Measurements from ENCODE around the gene HOXB8. TPM values are rescaled to one million over a fixed set of nuclear protein-coding genes. Genes with fewer than 3 reads are reported as not detected.

HOXB8 gene
- total RNA-seq, 2 donors from 2014 or later, result 0.09 to 0.97 TPM

GRCh38 chr17:48611681-48612455 lies 3.2 kb downstream of the HOXB8 start:
- peaks cover 3% of the 10 kb centered on the region for H3K4me1 ChIP-seq (replicated peaks)
- no peak for DNase-seq (ENCODE audit: low spot score)
- TF ChIP-seq POLR2AphosphoS5 (IDR thresholded peaks at IDR 0.05) (no peak), POLR2A (IDR thresholded peaks at IDR 0.05) (no peak), CTCF (IDR thresholded peaks at IDR 0.05) (no peak)
- peaks cover 53% of the 10 kb centered on the region for H3K27me3 ChIP-seq (replicated peaks; ENCODE audit: insufficient read depth)
- no peaks in the 10 kb centered on the region for H3K36me3 ChIP-seq
- intact Hi-C loops (cut with DNase I), result no loop called here
- WGBS, result 8% methylated on average over 36 of the region's 36 CpGs
- peak overlapping the region in 1 of 2 donors; percentile 13 for H3K27ac ChIP-seq
- peak overlapping the region in 1 of 2 donors; percentile 9 for H3K4me3 ChIP-seq
- H3K9me3 ChIP-seq, result no peaks in the 10 kb centered on the region

- Histone ChIP-seq H3K4me1 (replicated peaks) (peaks cover 3% of the 10 kb centered on the region), H3K9me3 (no peaks in the 10 kb centered on the region), H3K4me3 (peak overlapping the region; percentile 9 to 28), H3K27ac (peak overlapping the region in 1 of 2 donors; percentile 48), H3K27me3 (replicated peaks; ENCODE audit: insufficient read depth) (peaks cover 53% of the 10 kb centered on the region), H3K36me3 (no peaks in the 10 kb centered on the region)
- 4% methylated on average over 22 of the region's 22 CpGs for WGBS
- TF ChIP-seq POLR2AphosphoS5 (IDR thresholded peaks at IDR 0.05), result no peak
- TF ChIP-seq POLR2A (IDR thresholded peaks at IDR 0.05), result no peak
- no peak for TF ChIP-seq CTCF (IDR thresholded peaks at IDR 0.05)
- intact Hi-C loops (cut with DNase I), result no loop called here
- no peak for DNase-seq (ENCODE audit: low spot score)
These were observed 3.9 kb downstream of the HOXB8 start for GRCh38 chr17:48611213-48611612.

GRCh38 chr17:48610282-48611211 lies 4.5 kb downstream of the HOXB8 start, which contains the start of gene HOXB7:
Gene HOXB7, minus strand, starts transcription at chr17:48611017. Its CDS starts 99 bp downstream, at chr17:48610918.
- H3K36me3 ChIP-seq, result no peaks in the 10 kb centered on the region
- no peak for DNase-seq (ENCODE audit: low spot score)
- peak within 1 kb of the TSS in 1 of 2 donors; percentile 48 for H3K27ac ChIP-seq
- WGBS, result under 1% methylated on average over 79 of the region's 79 CpGs
- peak within 1 kb of the TSS; percentile 9 to 28 for H3K4me3 ChIP-seq
- peaks cover 54% of the 10 kb centered on the region for H3K27me3 ChIP-seq (replicated peaks; ENCODE audit: insufficient read depth)
- no peaks in the 10 kb centered on the region for H3K9me3 ChIP-seq
- peaks cover 3% of the 10 kb centered on the region for H3K4me1 ChIP-seq (replicated peaks)
- peak; percentile 3 for TF ChIP-seq POLR2AphosphoS5 (IDR thresholded peaks at IDR 0.05)
- no peak for TF ChIP-seq POLR2A (IDR thresholded peaks at IDR 0.05)
- intact Hi-C loops (cut with DNase I), result no loop called here

GRCh38 chr17:48609759-48610281 lies 5.3 kb downstream of the HOXB8 start:
- H3K27me3 ChIP-seq (replicated peaks; ENCODE audit: insufficient read depth), result peaks cover 59% of the 10 kb centered on the region
- no peaks in the 10 kb centered on the region for H3K9me3 ChIP-seq
- DNase-seq (ENCODE audit: low spot score), result no peak
- peak overlapping the region; percentile 9 to 28 for H3K4me3 ChIP-seq
- WGBS, result 11% methylated on average over 15 of the region's 15 CpGs
- H3K36me3 ChIP-seq, result no peaks in the 10 kb centered on the region
- H3K4me1 ChIP-seq (replicated peaks), result peaks cover 3% of the 10 kb centered on the region
- intact Hi-C loops (cut with DNase I), result no loop called here
- TF ChIP-seq POLR2AphosphoS5 (IDR thresholded peaks at IDR 0.05) (no peak), CTCF (IDR thresholded peaks at IDR 0.05) (no peak), POLR2A (IDR thresholded peaks at IDR 0.05) (no peak)
- peak overlapping the region in 1 of 2 donors; percentile 48 for H3K27ac ChIP-seq

- intact Hi-C loops (cut with DNase I), result no loop called here
- H3K27ac ChIP-seq, result no peak overlapping the region
- no peaks in the 10 kb centered on the region for H3K9me3 ChIP-seq
- H3K4me1 ChIP-seq (replicated peaks), result peaks cover 3% of the 10 kb centered on the region
- no peak for TF ChIP-seq POLR2AphosphoS5 (IDR thresholded peaks at IDR 0.05)
- TF ChIP-seq POLR2A (IDR thresholded peaks at IDR 0.05), result no peak
- no peak for TF ChIP-seq CTCF (IDR thresholded peaks at IDR 0.05)
- DNase-seq (ENCODE audit: low spot score), result no peak
- no peaks in the 10 kb centered on the region for H3K36me3 ChIP-seq
- H3K27me3 ChIP-seq (replicated peaks; ENCODE audit: insufficient read depth), result peaks cover 55% of the 10 kb centered on the region
- no peak overlapping the region for H3K4me3 ChIP-seq
These were observed 6.1 kb downstream of the HOXB8 start for GRCh38 chr17:48609033-48609432.

Data from prostate gland (tissue), 2 donors.